Fibroblast of mammary gland (primary cell): Measurements from ENCODE around the gene SMIM3.

ENCODE experiments used
- DNase-seq: peaks from one replicate; pipeline ENCODE4 v3.0.0-alpha.2; 2010; ENCODE audit warnings: low read depth
- H3K4me3 ChIP-seq: 2 replicates; pipeline ENCODE4 v1.5.1; 2011; ENCODE audit warnings: low read depth, mild to moderate bottlenecking, low read length, moderate library complexity; ENCODE audit not compliant: control insufficient read depth
- TF ChIP-seq, protein P1 (sequence below): conservative IDR thresholded peaks from 2 replicates; pipeline ENCODE4 v1.5.1; 2011; ENCODE audit warnings: low read depth, low read length, inconsistent platforms; ENCODE audit not compliant: control insufficient read depth, insufficient read depth

The SMIM3 gene

DNA sequence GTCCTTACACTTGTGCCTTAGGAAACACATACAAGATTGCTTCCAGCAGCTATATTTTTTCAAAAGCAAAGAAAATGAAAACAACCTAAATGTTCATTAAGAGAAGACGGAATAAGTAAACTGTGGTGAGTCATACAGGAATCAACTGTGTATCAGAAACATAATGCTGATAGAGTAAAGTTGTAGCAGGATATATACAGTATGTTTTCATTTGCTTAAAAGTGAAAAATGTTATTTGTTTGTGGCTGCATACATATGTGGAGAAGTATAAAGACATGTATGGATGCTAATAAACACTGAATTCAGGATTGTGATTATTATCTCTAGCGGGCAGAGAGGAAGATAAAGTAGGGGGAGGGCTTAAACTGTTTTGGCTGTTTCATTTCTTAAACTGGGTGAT lies 28.1 kb upstream of the SMIM3 start:
- H3K4me3 ChIP-seq = no peak overlapping the region
- TF ChIP-seq, protein P1, sequence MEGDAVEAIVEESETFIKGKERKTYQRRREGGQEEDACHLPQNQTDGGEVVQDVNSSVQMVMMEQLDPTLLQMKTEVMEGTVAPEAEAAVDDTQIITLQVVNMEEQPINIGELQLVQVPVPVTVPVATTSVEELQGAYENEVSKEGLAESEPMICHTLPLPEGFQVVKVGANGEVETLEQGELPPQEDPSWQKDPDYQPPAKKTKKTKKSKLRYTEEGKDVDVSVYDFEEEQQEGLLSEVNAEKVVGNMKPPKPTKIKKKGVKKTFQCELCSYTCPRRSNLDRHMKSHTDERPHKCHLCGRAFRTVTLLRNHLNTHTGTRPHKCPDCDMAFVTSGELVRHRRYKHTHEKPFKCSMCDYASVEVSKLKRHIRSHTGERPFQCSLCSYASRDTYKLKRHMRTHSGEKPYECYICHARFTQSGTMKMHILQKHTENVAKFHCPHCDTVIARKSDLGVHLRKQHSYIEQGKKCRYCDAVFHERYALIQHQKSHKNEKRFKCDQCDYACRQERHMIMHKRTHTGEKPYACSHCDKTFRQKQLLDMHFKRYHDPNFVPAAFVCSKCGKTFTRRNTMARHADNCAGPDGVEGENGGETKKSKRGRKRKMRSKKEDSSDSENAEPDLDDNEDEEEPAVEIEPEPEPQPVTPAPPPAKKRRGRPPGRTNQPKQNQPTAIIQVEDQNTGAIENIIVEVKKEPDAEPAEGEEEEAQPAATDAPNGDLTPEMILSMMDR = no peak
- DNase-seq = no peak

DNA sequence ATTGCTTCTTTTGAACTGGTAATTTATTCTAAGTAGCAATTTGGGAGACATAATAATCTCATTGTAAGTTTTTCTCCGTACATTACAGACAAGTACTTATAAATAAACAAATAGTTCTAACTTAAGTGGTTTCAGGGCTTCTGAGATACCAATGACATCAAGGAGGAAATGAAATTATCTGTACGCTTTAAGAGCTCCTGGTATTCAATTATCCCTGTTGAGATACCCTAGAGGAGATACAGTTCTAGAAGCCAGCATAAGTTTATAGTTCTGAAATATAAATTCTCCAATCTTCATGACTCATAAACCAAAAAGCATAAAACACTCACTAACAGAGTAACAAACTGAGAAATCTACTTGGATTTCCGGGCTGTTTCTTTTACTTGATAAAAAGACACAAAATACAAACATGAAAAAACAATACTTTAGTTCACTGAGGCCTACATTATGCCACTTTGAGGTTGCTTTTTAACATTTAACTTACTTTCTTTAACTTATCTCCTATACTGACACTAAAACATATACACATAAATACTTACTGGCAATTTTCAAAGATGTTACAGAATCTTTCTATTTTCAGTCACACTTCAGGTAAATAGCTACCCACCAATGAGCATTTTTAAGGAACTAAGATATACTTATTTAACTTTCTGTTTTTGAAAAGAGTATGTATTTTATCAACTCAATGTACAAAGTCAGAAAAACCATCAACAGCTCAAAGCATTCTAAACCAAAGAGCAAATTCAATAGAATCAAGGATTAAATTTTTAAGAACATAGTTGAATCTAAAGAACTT lies 27.3 kb upstream of the SMIM3 start:
- DNase-seq = no peak
- TF ChIP-seq, protein P1 = no peak
- H3K4me3 ChIP-seq = no peak overlapping the region

GRCh38 chr5:150753463-150753862 lies 25.1 kb upstream of the SMIM3 start:
- TF ChIP-seq, protein P1 = no peak
- no peak overlapping the region for H3K4me3 ChIP-seq
- DNase-seq = no peak

DNA sequence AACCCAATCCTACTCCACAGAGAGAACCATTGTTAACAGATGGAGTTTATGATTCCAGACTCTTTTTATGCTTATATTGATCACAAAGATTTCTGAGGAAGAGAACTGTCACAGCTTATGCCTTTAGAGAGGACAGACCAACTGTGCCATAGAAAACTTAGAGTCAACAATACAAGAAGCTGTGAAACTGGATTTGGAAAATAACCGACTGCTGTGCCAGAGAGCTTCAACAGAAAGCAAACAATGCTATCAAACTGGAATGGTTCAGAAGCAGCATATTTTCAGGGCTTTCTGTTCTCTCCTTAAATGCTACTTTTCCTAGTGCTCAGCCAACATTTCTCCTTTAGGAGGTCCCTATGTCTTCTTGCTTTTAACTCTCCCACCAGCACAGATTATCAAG lies 24.7 kb upstream of the SMIM3 start:
- no peak for DNase-seq
- TF ChIP-seq, protein P1 = no peak
- H3K4me3 ChIP-seq = no peak overlapping the region

DNA sequence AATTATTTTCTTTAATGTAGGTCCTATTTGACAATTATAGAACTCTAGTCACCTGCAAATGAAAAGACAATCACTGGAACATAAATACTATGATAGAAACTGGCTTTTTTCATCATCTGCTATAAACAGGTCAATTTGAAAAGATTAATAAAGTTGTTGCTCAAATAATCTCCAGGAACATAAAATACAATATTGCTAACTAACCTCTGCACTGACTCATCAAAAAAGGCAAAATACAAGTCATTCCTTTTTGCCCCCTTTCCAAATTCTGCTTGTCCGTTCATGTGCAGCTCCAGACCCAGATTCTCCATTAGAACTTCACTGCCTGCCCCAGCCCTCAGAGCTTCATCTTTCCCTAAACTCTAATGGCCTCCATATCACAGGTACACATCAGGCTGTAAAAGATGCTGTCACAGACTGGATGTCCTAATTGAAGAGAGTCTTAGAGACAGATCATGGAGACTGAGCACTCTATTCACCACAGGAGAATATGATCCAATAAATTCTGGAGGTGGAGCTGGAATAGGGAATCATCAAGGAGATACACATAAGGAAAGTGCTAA lies 21.4 kb upstream of the SMIM3 start:
- DNase-seq = peak; percentile 21

GRCh38 chr5:150758203-150758530 lies 20.4 kb upstream of the SMIM3 start:
- TF ChIP-seq, protein P1 = no peak
- no peak for DNase-seq
- peak overlapping the region; percentile 62 for H3K4me3 ChIP-seq

More for the DNA sequence above, 21.4 kb upstream of the SMIM3 start:
- peak overlapping the region; percentile 62 for H3K4me3 ChIP-seq
- TF ChIP-seq, protein P1 = no peak
